HepG2 (cell line): ENCODE data around the gene KCNJ4.

ENCODE experiments used
- ATF2 ChIP-seq: sonication (generic); formaldehyde crosslinking; IDR thresholded peaks from 2 replicates; pipeline ENCODE4 v1.4.0; 2020; ENCODE audit warnings: missing genetic modification reagents
- CCAR2 ChIP-seq: fragments of 200-400 bp; formaldehyde crosslinking; optimal IDR thresholded peaks from 2 replicates; pipeline ENCODE3; 2018; ENCODE audit warnings: low read depth, mild to moderate bottlenecking, low read length, moderate library complexity
- ELF4 ChIP-seq: sonication (generic); formaldehyde crosslinking; IDR thresholded peaks from 2 replicates; pipeline ENCODE4 v1.5.0; 2020; ENCODE audit warnings: missing genetic modification reagents, mild to moderate bottlenecking, moderate library complexity, borderline replicate concordance
- RAD21 ChIP-seq: fragments of 450-650 bp; formaldehyde crosslinking; IDR thresholded peaks from 2 replicates; pipeline ENCODE4 v1.5.0; 2020; ENCODE audit warnings: mild to moderate bottlenecking
- SMARCE1 ChIP-seq: fragments of 450-650 bp; IDR thresholded peaks from 2 replicates; pipeline ENCODE4 v1.6.1; 2017; ENCODE audit warnings: borderline replicate concordance
- SMC3 ChIP-seq: IDR thresholded peaks from 2 replicates; pipeline ENCODE4 v1.6.1; 2011; ENCODE audit warnings: low read length, improper control_type of control experiment
- TAF1 ChIP-seq: sonication (generic); formaldehyde crosslinking; IDR thresholded peaks from 2 replicates; pipeline ENCODE4 v1.4.0; 2020; ENCODE audit warnings: missing genetic modification reagents
- ZBTB21 ChIP-seq: sonication (generic); formaldehyde crosslinking; IDR thresholded peaks from 2 replicates; pipeline ENCODE4 v1.4.0; 2020; ENCODE audit warnings: missing genetic modification reagents
- ZBTB42 ChIP-seq: sonication (generic); formaldehyde crosslinking; IDR thresholded peaks from 2 replicates; pipeline ENCODE4 v1.5.0; 2020; ENCODE audit warnings: mild to moderate bottlenecking, missing genetic modification reagents
- ZFX ChIP-seq: sonication (generic); formaldehyde crosslinking; IDR thresholded peaks from 2 replicates; pipeline ENCODE4 v1.4.0; 2020; ENCODE audit warnings: mild to moderate bottlenecking, low read depth, missing genetic modification reagents, moderate library complexity
- ZNF564 ChIP-seq: sonication (generic); formaldehyde crosslinking; IDR thresholded peaks from 2 replicates; pipeline ENCODE4 v1.8.1; 2023; ENCODE audit warnings: mild to moderate bottlenecking, missing genetic modification reagents
- ZNF766 ChIP-seq: sonication (generic); formaldehyde crosslinking; IDR thresholded peaks from 2 replicates; pipeline ENCODE4 v1.5.0; 2020; ENCODE audit warnings: missing genetic modification reagents, borderline replicate concordance
- TF ChIP-seq, protein P1 (sequence below): sonication (generic); formaldehyde crosslinking; IDR thresholded peaks from 2 replicates; pipeline ENCODE4 v1.4.0; 2020; ENCODE audit warnings: missing genetic modification reagents

- TF ChIP-seq, protein P1, sequence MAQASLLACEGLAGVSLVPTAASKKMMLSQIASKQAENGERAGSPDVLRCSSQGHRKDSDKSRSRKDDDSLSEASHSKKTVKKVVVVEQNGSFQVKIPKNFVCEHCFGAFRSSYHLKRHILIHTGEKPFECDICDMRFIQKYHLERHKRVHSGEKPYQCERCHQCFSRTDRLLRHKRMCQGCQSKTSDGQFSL (CRISPR knock-in tag) = no peak
- TF ChIP-seq SMARCE1 (no peak), ATF2 (no peak), ZNF766 (CRISPR knock-in tag) (no peak), TAF1 (CRISPR knock-in tag) (no peak), ELF4 (CRISPR knock-in tag) (no peak), ZNF564 (no peak), RAD21 (CRISPR knock-in tag) (no peak), ZFX (CRISPR knock-in tag) (no peak), CCAR2 (no peak), ZBTB21 (no peak), ZBTB42 (CRISPR knock-in tag) (no peak), SMC3 (no peak)
Measured at GRCh38 chr22:38448945-38449745, 5.9 kb downstream of the KCNJ4 start.
